A549 (cell line): ENCODE data around the gene CD151. TPM values are rescaled to one million over a fixed set of nuclear protein-coding genes. Genes with fewer than 3 reads are reported as not detected.

Experiments used
- ATAC-seq, 2 experiments: fragments of 200-7000 bp in 1 of 2; fragments of >200 bp in 1 of 2; cut with Nextera tagmentation in 1 of 2; cut with Tn5 transposase in 1 of 2; 3 replicates each; pipeline versions ENCODE4 v1.8.0 to v1.9.1; 2018 to 2020; ENCODE audit warnings: mild to moderate bottlenecking in 1 of 2, moderate library complexity in 1 of 2
- CTCF ChIA-PET: fragments of 300-600 bp; sonication (Branson Sonifier 250); formaldehyde crosslinking; extraction: SDS; loops from one replicate; lab custom pipeline; 2021; ENCODE audit warnings: antibody characterized with exemption, inconsistent platforms; lab: Yijun Ruan, JAX
- POLR2A ChIA-PET: fragments of 350-600 bp; formaldehyde crosslinking; extraction: SDS; loops from one replicate; lab custom pipeline; 2021; ENCODE audit warnings: antibody characterized with exemption, inconsistent platforms; lab: Yijun Ruan, JAX
- DNase-seq, 2 experiments: peaks; one replicate each; pipeline versions ENCODE4 v3.0.0 to v3.0.0-alpha.2; 2011 to 2016; ENCODE audit warnings: low read depth in 1 of 2, low spot score in 1 of 2
- FAIRE-seq: peaks from 2 replicates; lab custom pipeline; 2011; peaks lifted over from hg19 to GRCh38; lab: Jason Lieb, UNC
- H3K27ac ChIP-seq, 2 experiments: fragments of >200 bp; sonication (Bioruptor Twin); formaldehyde crosslinking; 3 replicates each; pipeline ENCODE4 v1.5.1; 2016 to 2017
- H3K4me1 ChIP-seq: fragments of >200 bp; sonication (Bioruptor Twin); formaldehyde crosslinking; 3 replicates; pipeline ENCODE4 v1.6.1; 2016
- H3K4me2 ChIP-seq: fragments of >200 bp; sonication (Bioruptor Twin); formaldehyde crosslinking; 3 replicates; pipeline ENCODE4 v1.6.1; 2016
- H3K4me3 ChIP-seq: fragments of >200 bp; sonication (Bioruptor Twin); formaldehyde crosslinking; 3 replicates; pipeline ENCODE4 v1.5.1; 2016
- H3K9me3 ChIP-seq: fragments of >200 bp; sonication (Bioruptor Twin); formaldehyde crosslinking; 3 replicates; pipeline ENCODE4 v1.6.1; 2016
- CEBPB ChIP-seq, 2 experiments: fragments of >200 bp in 1 of 2; sonication (Bioruptor Twin) in 1 of 2; formaldehyde crosslinking in 1 of 2; IDR thresholded peaks; 2 replicates each; pipeline ENCODE4 v1.6.1; 2012 to 2016
- EHF ChIP-seq: fragments of 250-450 bp; sonication (Bioruptor Pico); IDR thresholded peaks from 2 replicates; pipeline ENCODE4 v1.5.0; 2020; ENCODE audit warnings: mild to moderate bottlenecking
- EHMT2 ChIP-seq: fragments of 200-600 bp; sonication (generic); IDR thresholded peaks from 2 replicates; pipeline ENCODE4 v1.6.1; 2016; ENCODE audit warnings: antibody characterized with exemption, low read depth, mild to moderate bottlenecking, moderate library complexity
- ESRRA ChIP-seq: fragments of 150-350 bp; IDR thresholded peaks from 2 replicates; pipeline ENCODE4 v1.6.1; 2014; ENCODE audit warnings: mild to moderate bottlenecking, low read length, borderline replicate concordance
- FOSL2 ChIP-seq, 2 experiments: fragments of 450-650 bp in 1 of 2; fragments of >200 bp in 1 of 2; sonication (Bioruptor Twin) in 1 of 2; formaldehyde crosslinking; IDR thresholded peaks; 2 replicates each; pipeline versions ENCODE4 v1.5.0 to v1.6.1; 2016 to 2020; ENCODE audit warnings: mild to moderate bottlenecking in 1 of 2, moderate library complexity in 1 of 2
- GATA3 ChIP-seq: IDR thresholded peaks from 2 replicates; pipeline ENCODE4 v1.6.1; 2012; ENCODE audit warnings: borderline replicate concordance
- HEYL ChIP-seq: fragments of 250-450 bp; sonication (Bioruptor Pico); IDR thresholded peaks from 2 replicates; pipeline ENCODE4 v1.8.0; 2021; ENCODE audit warnings: mild to moderate bottlenecking, moderate library complexity
- HOXB13 ChIP-seq: fragments of 250-450 bp; sonication (Bioruptor Pico); IDR thresholded peaks from 2 replicates; pipeline ENCODE4 v1.5.0; 2020; ENCODE audit warnings: low read depth, mild to moderate bottlenecking, moderate library complexity
- JUN ChIP-seq, 2 experiments: fragments of >200 bp; sonication (Bioruptor Twin); formaldehyde crosslinking; IDR thresholded peaks; 2 replicates in 1 of 2; 3 replicates in 1 of 2; pipeline ENCODE4 v1.6.1; 2016 to 2017
- MAFK ChIP-seq: fragments of 450-650 bp; IDR thresholded peaks from 2 replicates; pipeline ENCODE4 v1.6.1; 2014; ENCODE audit not compliant: partially characterized antibody
- NFE2L2 ChIP-seq: fragments of 150-350 bp; conservative IDR thresholded peaks from 2 replicates; pipeline ENCODE4 v1.6.1; 2014; ENCODE audit warnings: low read length
- NPAS2 ChIP-seq: fragments of 250-450 bp; sonication (Bioruptor Pico); IDR thresholded peaks from 2 replicates; pipeline ENCODE4 v1.8.0; 2022; ENCODE audit warnings: mild to moderate bottlenecking, moderate library complexity, borderline replicate concordance
- RAD21 ChIP-seq, 2 experiments: fragments of >200 bp in 1 of 2; sonication (Bioruptor Twin) in 1 of 2; formaldehyde crosslinking in 1 of 2; IDR thresholded peaks in 1 of 2; conservative IDR thresholded peaks in 1 of 2; 2 replicates in 1 of 2; 3 replicates in 1 of 2; pipeline ENCODE4 v1.6.1; 2012 to 2018; ENCODE audit warnings: inconsistent platforms in 1 of 2
- RARB ChIP-seq: fragments of 250-450 bp; sonication (Bioruptor Pico); IDR thresholded peaks from 2 replicates; pipeline ENCODE4 v1.8.0; 2021; ENCODE audit warnings: mild to moderate bottlenecking, moderate library complexity
- RCOR1 ChIP-seq: fragments of 150-350 bp; IDR thresholded peaks from 2 replicates; pipeline ENCODE4 v1.6.1; 2014; ENCODE audit warnings: antibody characterized with exemption, low read length, low read depth
- SMC3 ChIP-seq: fragments of >200 bp; sonication (Bioruptor Twin); formaldehyde crosslinking; IDR thresholded peaks from 3 replicates; pipeline ENCODE4 v1.6.1; 2018; ENCODE audit warnings: inconsistent platforms
- TFCP2L1 ChIP-seq: fragments of 250-450 bp; sonication (Bioruptor Pico); IDR thresholded peaks from 2 replicates; pipeline ENCODE4 v1.5.0; 2021; ENCODE audit warnings: mild to moderate bottlenecking
- TP53 ChIP-seq: fragments of 250-450 bp; sonication (Bioruptor Pico); IDR thresholded peaks from 2 replicates; pipeline ENCODE4 v1.5.0; 2021; ENCODE audit warnings: mild to moderate bottlenecking, moderate library complexity
- ZNF302 ChIP-seq: fragments of 250-450 bp; sonication (Bioruptor Pico); IDR thresholded peaks from 2 replicates; pipeline ENCODE4 v1.9.0; 2021; ENCODE audit warnings: inconsistent platforms, mild to moderate bottlenecking, moderate library complexity
- WGBS: methylation state at CpG from one replicate; pipeline ENCODE4 v1.1.6; 2017; ENCODE audit errors: missing lambda C conversion rate; 5-methylcytosine and 5-hydroxymethylcytosine counted together
- polyA plus RNA-seq, 4 experiments: library from polyadenylated mRNA; depleted of rRNA in 3 of 4; stranded (reverse); fragments of >200 nt; fragmentation: RNase III in 1 of 4; extraction: RNeasy Plus Mini Kit Qiagen cat#74134 plus additional on column Dnase treatment in 1 of 4; gene quantifications; 2 replicates in 3 of 4; 3 replicates in 1 of 4; pipeline ENCODE4 v1.2.3, GENCODE V29; 2011 to 2017
- TF ChIP-seq, protein P1 (sequence below): fragments of 200-600 bp; sonication (generic); IDR thresholded peaks from 2 replicates; pipeline ENCODE4 v1.6.1; 2016; ENCODE audit warnings: antibody characterized with exemption, mild to moderate bottlenecking, moderate library complexity
- TF ChIP-seq, protein P2 (sequence below): fragments of 150-350 bp; IDR thresholded peaks from 2 replicates; pipeline ENCODE4 v1.6.1; 2014; ENCODE audit warnings: low read depth, mild to moderate bottlenecking, low read length
- TF ChIP-seq, protein P3 (sequence below): fragments of 450-650 bp; IDR thresholded peaks from 2 replicates; pipeline ENCODE4 v1.6.1; 2014; ENCODE audit warnings: antibody characterized with exemption
- TF ChIP-seq, protein P4 (sequence below): IDR thresholded peaks from 2 replicates; pipeline ENCODE4 v1.6.1; 2012
- TF ChIP-seq, protein P5 (sequence below): IDR thresholded peaks from 2 replicates; pipeline ENCODE4 v1.6.1; 2012; ENCODE audit warnings: low read depth, borderline replicate concordance
- TF ChIP-seq, protein P6 (sequence below): fragments of >200 bp; sonication (Bioruptor Twin); formaldehyde crosslinking; IDR thresholded peaks from 3 replicates; pipeline ENCODE4 v1.5.1; 2016
- TF ChIP-seq, protein P7 (sequence below): IDR thresholded peaks from 2 replicates; pipeline ENCODE4 v1.6.1; 2012

CD151 gene
- polyA plus RNA-seq, 2 of the 4 experiments (the other 2 are of a cell fraction): 409 to 701 TPM

DNA sequence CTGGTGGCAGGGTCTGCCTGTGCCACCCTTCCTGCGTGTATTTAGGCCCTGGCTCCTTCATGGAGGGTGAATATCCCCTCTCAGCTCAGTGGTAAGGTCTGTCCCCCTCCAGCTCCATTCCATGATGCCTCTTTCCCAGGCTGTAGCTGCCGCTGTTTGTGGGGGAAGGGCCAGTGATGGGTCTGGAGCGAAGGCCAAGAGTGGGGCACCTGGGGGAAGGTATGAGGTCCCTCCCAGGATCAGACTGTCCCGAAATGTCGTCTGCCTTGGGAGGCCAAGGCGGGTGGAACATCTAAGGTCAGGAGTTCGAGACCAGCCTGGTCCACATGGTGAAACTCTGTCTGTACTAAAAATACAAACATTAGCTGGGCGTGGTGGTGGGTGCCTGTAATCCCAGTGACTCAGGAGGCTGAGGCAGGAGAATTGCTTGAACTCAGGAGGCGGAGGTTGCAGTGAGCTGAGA lies 1.1 kb downstream of the CD151 start:
- WGBS: 3% methylated on average over 8 of the region's 9 CpGs

More for the DNA sequence above, 1.1 kb downstream of the CD151 start:
- peaks cover 64% of the 10 kb centered on the region for H3K4me1 ChIP-seq
- TF ChIP-seq JUN (IDR thresholded peaks at IDR 0.05): peak in 1 of 2 experiments; percentile 4; a peak in 2 of 5 replicates
- TF ChIP-seq, protein P1, sequence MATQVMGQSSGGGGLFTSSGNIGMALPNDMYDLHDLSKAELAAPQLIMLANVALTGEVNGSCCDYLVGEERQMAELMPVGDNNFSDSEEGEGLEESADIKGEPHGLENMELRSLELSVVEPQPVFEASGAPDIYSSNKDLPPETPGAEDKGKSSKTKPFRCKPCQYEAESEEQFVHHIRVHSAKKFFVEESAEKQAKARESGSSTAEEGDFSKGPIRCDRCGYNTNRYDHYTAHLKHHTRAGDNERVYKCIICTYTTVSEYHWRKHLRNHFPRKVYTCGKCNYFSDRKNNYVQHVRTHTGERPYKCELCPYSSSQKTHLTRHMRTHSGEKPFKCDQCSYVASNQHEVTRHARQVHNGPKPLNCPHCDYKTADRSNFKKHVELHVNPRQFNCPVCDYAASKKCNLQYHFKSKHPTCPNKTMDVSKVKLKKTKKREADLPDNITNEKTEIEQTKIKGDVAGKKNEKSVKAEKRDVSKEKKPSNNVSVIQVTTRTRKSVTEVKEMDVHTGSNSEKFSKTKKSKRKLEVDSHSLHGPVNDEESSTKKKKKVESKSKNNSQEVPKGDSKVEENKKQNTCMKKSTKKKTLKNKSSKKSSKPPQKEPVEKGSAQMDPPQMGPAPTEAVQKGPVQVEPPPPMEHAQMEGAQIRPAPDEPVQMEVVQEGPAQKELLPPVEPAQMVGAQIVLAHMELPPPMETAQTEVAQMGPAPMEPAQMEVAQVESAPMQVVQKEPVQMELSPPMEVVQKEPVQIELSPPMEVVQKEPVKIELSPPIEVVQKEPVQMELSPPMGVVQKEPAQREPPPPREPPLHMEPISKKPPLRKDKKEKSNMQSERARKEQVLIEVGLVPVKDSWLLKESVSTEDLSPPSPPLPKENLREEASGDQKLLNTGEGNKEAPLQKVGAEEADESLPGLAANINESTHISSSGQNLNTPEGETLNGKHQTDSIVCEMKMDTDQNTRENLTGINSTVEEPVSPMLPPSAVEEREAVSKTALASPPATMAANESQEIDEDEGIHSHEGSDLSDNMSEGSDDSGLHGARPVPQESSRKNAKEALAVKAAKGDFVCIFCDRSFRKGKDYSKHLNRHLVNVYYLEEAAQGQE: no peak
- TF ChIP-seq, protein P2, sequence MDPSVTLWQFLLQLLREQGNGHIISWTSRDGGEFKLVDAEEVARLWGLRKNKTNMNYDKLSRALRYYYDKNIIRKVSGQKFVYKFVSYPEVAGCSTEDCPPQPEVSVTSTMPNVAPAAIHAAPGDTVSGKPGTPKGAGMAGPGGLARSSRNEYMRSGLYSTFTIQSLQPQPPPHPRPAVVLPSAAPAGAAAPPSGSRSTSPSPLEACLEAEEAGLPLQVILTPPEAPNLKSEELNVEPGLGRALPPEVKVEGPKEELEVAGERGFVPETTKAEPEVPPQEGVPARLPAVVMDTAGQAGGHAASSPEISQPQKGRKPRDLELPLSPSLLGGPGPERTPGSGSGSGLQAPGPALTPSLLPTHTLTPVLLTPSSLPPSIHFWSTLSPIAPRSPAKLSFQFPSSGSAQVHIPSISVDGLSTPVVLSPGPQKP: no peak
- 0 out of 2 replicates have a peak, but pooled peaks have one; percentile 25 for TF ChIP-seq TFCP2L1 (CRISPR knock-in tag)
- TF ChIP-seq, protein P3, sequence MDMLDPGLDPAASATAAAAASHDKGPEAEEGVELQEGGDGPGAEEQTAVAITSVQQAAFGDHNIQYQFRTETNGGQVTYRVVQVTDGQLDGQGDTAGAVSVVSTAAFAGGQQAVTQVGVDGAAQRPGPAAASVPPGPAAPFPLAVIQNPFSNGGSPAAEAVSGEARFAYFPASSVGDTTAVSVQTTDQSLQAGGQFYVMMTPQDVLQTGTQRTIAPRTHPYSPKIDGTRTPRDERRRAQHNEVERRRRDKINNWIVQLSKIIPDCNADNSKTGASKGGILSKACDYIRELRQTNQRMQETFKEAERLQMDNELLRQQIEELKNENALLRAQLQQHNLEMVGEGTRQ: no peak
- peak; percentile 77; the same call in 1 of the 2 replicates for TF ChIP-seq TP53 (CRISPR knock-in tag)
- no peak for TF ChIP-seq ZNF302 (CRISPR knock-in tag)
- TF ChIP-seq ESRRA: no peak
- TF ChIP-seq FOSL2 (IDR thresholded peaks at IDR 0.05): no peak
- no peak for TF ChIP-seq FOSL2 (CRISPR knock-in tag; IDR thresholded peaks at IDR 0.05)
- peak; percentile 12 for TF ChIP-seq MAFK
- TF ChIP-seq CEBPB (IDR thresholded peaks at IDR 0.05): no peak
- TF ChIP-seq RARB (CRISPR knock-in tag): no peak; the same call in 1 of the 2 replicates
- no peak for TF ChIP-seq HEYL
- TF ChIP-seq RAD21 (conservative IDR thresholded peaks at IDR 0.05 in 1 of 2, IDR thresholded peaks at IDR 0.05 in 1 of 2): no peak
- TF ChIP-seq, protein P4, sequence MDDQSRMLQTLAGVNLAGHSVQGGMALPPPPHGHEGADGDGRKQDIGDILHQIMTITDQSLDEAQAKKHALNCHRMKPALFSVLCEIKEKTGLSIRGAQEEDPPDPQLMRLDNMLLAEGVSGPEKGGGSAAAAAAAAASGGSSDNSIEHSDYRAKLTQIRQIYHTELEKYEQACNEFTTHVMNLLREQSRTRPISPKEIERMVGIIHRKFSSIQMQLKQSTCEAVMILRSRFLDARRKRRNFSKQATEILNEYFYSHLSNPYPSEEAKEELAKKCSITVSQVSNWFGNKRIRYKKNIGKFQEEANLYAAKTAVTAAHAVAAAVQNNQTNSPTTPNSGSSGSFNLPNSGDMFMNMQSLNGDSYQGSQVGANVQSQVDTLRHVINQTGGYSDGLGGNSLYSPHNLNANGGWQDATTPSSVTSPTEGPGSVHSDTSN: no peak
- TF ChIP-seq RCOR1: no peak
- TF ChIP-seq EHMT2: no peak
- TF ChIP-seq NFE2L2: no peak
- TF ChIP-seq GATA3: no peak
- TF ChIP-seq EHF: peak; percentile 34; the same call in 1 of the 2 replicates
- TF ChIP-seq, protein P5, sequence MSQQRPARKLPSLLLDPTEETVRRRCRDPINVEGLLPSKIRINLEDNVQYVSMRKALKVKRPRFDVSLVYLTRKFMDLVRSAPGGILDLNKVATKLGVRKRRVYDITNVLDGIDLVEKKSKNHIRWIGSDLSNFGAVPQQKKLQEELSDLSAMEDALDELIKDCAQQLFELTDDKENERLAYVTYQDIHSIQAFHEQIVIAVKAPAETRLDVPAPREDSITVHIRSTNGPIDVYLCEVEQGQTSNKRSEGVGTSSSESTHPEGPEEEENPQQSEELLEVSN: no peak
- TF ChIP-seq SMC3: no peak
- TF ChIP-seq HOXB13 (CRISPR knock-in tag): no peak
- TF ChIP-seq, protein P6, sequence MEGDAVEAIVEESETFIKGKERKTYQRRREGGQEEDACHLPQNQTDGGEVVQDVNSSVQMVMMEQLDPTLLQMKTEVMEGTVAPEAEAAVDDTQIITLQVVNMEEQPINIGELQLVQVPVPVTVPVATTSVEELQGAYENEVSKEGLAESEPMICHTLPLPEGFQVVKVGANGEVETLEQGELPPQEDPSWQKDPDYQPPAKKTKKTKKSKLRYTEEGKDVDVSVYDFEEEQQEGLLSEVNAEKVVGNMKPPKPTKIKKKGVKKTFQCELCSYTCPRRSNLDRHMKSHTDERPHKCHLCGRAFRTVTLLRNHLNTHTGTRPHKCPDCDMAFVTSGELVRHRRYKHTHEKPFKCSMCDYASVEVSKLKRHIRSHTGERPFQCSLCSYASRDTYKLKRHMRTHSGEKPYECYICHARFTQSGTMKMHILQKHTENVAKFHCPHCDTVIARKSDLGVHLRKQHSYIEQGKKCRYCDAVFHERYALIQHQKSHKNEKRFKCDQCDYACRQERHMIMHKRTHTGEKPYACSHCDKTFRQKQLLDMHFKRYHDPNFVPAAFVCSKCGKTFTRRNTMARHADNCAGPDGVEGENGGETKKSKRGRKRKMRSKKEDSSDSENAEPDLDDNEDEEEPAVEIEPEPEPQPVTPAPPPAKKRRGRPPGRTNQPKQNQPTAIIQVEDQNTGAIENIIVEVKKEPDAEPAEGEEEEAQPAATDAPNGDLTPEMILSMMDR: no peak
- TF ChIP-seq, protein P7, sequence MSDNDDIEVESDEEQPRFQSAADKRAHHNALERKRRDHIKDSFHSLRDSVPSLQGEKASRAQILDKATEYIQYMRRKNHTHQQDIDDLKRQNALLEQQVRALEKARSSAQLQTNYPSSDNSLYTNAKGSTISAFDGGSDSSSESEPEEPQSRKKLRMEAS: peak; percentile 36; the same call in 1 of the 2 replicates
- TF ChIP-seq NPAS2 (CRISPR knock-in tag): no peak
- H3K9me3 ChIP-seq: no peaks in the 10 kb centered on the region
- DNase-seq (peak in 1 of 2 experiments; percentile 75), FAIRE-seq (no peak), ATAC-seq (peak in 1 of 2 experiments; percentile 0; a peak in 3 of 6 replicates)
- H3K27ac ChIP-seq: peak overlapping the region; percentile 98 to 100
- peak overlapping the region; percentile 86 for H3K4me3 ChIP-seq
- peak overlapping the region; percentile 88 for H3K4me2 ChIP-seq
- CTCF ChIA-PET: interaction anchor here (0.8 to 2.4 kb wide), 4 partner anchors 9 to 18 kb away, joined by 3 to 10 read pairs (median 6); partner anchors contain the start of gene PNPLA2
- POLR2A ChIA-PET: interaction anchor here (0.7 to 5.1 kb wide), 6 partner anchors 9 to 25 kb away, joined by 3 to 52 read pairs (median 12); partner anchors contain the start of genes PNPLA2, POLR2L, RPLP2 and TSPAN4
